HEK293 (cell line): Measurements from ENCODE around the gene SDC3.
A peak's percentile ranks its signal among the peaks of the same experiment; 100 is the strongest.

Source experiments
- BCL11B ChIP-seq: fragments of 450-650 bp; formaldehyde crosslinking; IDR thresholded peaks from 2 replicates; pipeline ENCODE4 v1.5.1; 2016; ENCODE audit warnings: low read depth, missing biosample characterization, missing genetic modification characterization
- GLIS1 ChIP-seq: fragments of 450-650 bp; formaldehyde crosslinking; IDR thresholded peaks from 2 replicates; pipeline ENCODE4 v1.5.1; 2016; ENCODE audit warnings: missing biosample characterization, missing genetic modification characterization
- HIC1 ChIP-seq: fragments of 450-650 bp; formaldehyde crosslinking; IDR thresholded peaks from 2 replicates; pipeline ENCODE4 v1.5.1; 2016; ENCODE audit warnings: missing biosample characterization, missing genetic modification characterization
- KLF10 ChIP-seq: fragments of 450-650 bp; IDR thresholded peaks from 2 replicates; pipeline ENCODE4 v1.5.1; 2018; ENCODE audit warnings: missing biosample characterization, mild to moderate bottlenecking, missing genetic modification characterization
- PRDM6 ChIP-seq: fragments of 450-650 bp; formaldehyde crosslinking; IDR thresholded peaks from 2 replicates; pipeline ENCODE4 v1.5.1; 2017; ENCODE audit warnings: missing biosample characterization, missing genetic modification characterization
- SCRT1 ChIP-seq: fragments of 450-650 bp; formaldehyde crosslinking; IDR thresholded peaks from 2 replicates; pipeline ENCODE4 v1.5.1; 2016; ENCODE audit warnings: missing biosample characterization, missing genetic modification characterization, borderline replicate concordance
- YY2 ChIP-seq: fragments of 450-650 bp; formaldehyde crosslinking; IDR thresholded peaks from 2 replicates; pipeline ENCODE4 v1.5.1; 2016; ENCODE audit warnings: missing biosample characterization, missing genetic modification characterization
- ZBTB10 ChIP-seq: fragments of 450-650 bp; formaldehyde crosslinking; IDR thresholded peaks from 2 replicates; pipeline ENCODE4 v1.5.1; 2016; ENCODE audit warnings: missing biosample characterization, missing genetic modification characterization
- ZBTB48 ChIP-seq: fragments of 450-650 bp; formaldehyde crosslinking; IDR thresholded peaks from 2 replicates; pipeline ENCODE4 v1.5.1; 2016; ENCODE audit warnings: missing biosample characterization, missing genetic modification characterization
- ZFHX2 ChIP-seq: fragments of 450-650 bp; formaldehyde crosslinking; conservative IDR thresholded peaks from 2 replicates; pipeline ENCODE4 v1.5.1; 2016; ENCODE audit warnings: missing biosample characterization, missing genetic modification characterization
- ZFP69B ChIP-seq: fragments of 450-650 bp; formaldehyde crosslinking; IDR thresholded peaks from 2 replicates; pipeline ENCODE4 v1.5.1; 2016; ENCODE audit warnings: missing biosample characterization, missing genetic modification characterization
- ZNF133 ChIP-seq: fragments of 450-650 bp; formaldehyde crosslinking; IDR thresholded peaks from 2 replicates; pipeline ENCODE4 v1.5.1; 2016; ENCODE audit warnings: missing biosample characterization, missing genetic modification characterization
- ZNF146 ChIP-seq: fragments of 450-650 bp; formaldehyde crosslinking; IDR thresholded peaks from 2 replicates; pipeline ENCODE4 v1.5.1; 2016; ENCODE audit warnings: missing biosample characterization, missing genetic modification characterization
- ZNF19 ChIP-seq: fragments of 450-650 bp; formaldehyde crosslinking; IDR thresholded peaks from 2 replicates; pipeline ENCODE4; 2016; ENCODE audit warnings: missing biosample characterization, missing genetic modification characterization, low read depth
- ZNF23 ChIP-seq: fragments of 450-650 bp; formaldehyde crosslinking; IDR thresholded peaks from 2 replicates; pipeline ENCODE4 v1.5.1; 2016; ENCODE audit warnings: missing biosample characterization, missing genetic modification characterization, borderline replicate concordance
- ZNF239 ChIP-seq: fragments of 450-650 bp; formaldehyde crosslinking; IDR thresholded peaks from 2 replicates; pipeline ENCODE4 v1.5.1; 2016; ENCODE audit warnings: missing biosample characterization, missing genetic modification characterization
- ZNF24 ChIP-seq: fragments of 450-650 bp; formaldehyde crosslinking; IDR thresholded peaks from 2 replicates; pipeline ENCODE4 v1.5.1; 2016; ENCODE audit warnings: missing biosample characterization, missing genetic modification characterization
- ZNF366 ChIP-seq: fragments of 450-650 bp; formaldehyde crosslinking; conservative IDR thresholded peaks from 2 replicates; pipeline ENCODE4 v1.5.1; 2016; ENCODE audit warnings: missing biosample characterization, missing genetic modification characterization
- ZNF416 ChIP-seq: fragments of 450-650 bp; formaldehyde crosslinking; IDR thresholded peaks from 2 replicates; pipeline ENCODE4 v1.5.1; 2016; ENCODE audit warnings: missing biosample characterization, missing genetic modification characterization
- ZNF433 ChIP-seq: fragments of 450-650 bp; formaldehyde crosslinking; IDR thresholded peaks from 2 replicates; pipeline ENCODE4 v1.5.1; 2016; ENCODE audit warnings: missing biosample characterization, missing genetic modification characterization, low read depth
- ZNF624 ChIP-seq: fragments of 450-650 bp; formaldehyde crosslinking; IDR thresholded peaks from 2 replicates; pipeline ENCODE4 v1.5.1; 2017; ENCODE audit warnings: missing biosample characterization, missing genetic modification characterization
- ZNF645 ChIP-seq: fragments of 450-650 bp; formaldehyde crosslinking; IDR thresholded peaks from 2 replicates; pipeline ENCODE4; 2016; ENCODE audit warnings: missing biosample characterization, missing genetic modification characterization
- ZNF660 ChIP-seq: fragments of 450-650 bp; IDR thresholded peaks from 2 replicates; pipeline ENCODE4 v1.5.1; 2018; ENCODE audit warnings: missing biosample characterization, mild to moderate bottlenecking, missing genetic modification characterization
- ZNF670 ChIP-seq: fragments of 450-650 bp; formaldehyde crosslinking; IDR thresholded peaks from 2 replicates; pipeline ENCODE4 v1.5.1; 2016; ENCODE audit warnings: missing biosample characterization, missing genetic modification characterization, low read depth
- ZNF76 ChIP-seq: fragments of 450-650 bp; formaldehyde crosslinking; IDR thresholded peaks from 2 replicates; pipeline ENCODE4; 2016; ENCODE audit warnings: low read depth, missing biosample characterization, missing genetic modification characterization, borderline replicate concordance

The SDC3 gene

GRCh38 chr1:30824736-30825429 lies 83.7 kb downstream of the SDC3 start (continued):
- no peak for TF ChIP-seq ZBTB10 (tag by site-specific recombination)
- TF ChIP-seq KLF10 (tag by site-specific recombination), result no peak
- peak; percentile 58 for TF ChIP-seq ZFHX2 (tag by site-specific recombination)
- no peak for TF ChIP-seq ZNF146 (tag by site-specific recombination)
- no peak for TF ChIP-seq ZNF433 (tag by site-specific recombination)
- no peak for TF ChIP-seq ZNF645
- no peak for TF ChIP-seq BCL11B (tag by site-specific recombination)
- peak; percentile 35; the same call in 1 of the 2 replicates for TF ChIP-seq ZNF76 (tag by site-specific recombination)
- TF ChIP-seq ZNF416 (tag by site-specific recombination), result no peak
- no peak for TF ChIP-seq ZNF239 (tag by site-specific recombination)
- no peak for TF ChIP-seq ZNF23 (tag by site-specific recombination)
- TF ChIP-seq ZNF366 (tag by site-specific recombination), result no peak
- TF ChIP-seq ZBTB48 (tag by site-specific recombination), result peak; percentile 7
- TF ChIP-seq PRDM6 (tag by site-specific recombination), result no peak
- TF ChIP-seq ZFP69B, result no peak
- no peak for TF ChIP-seq ZNF19 (tag by site-specific recombination)
- TF ChIP-seq ZNF670 (tag by site-specific recombination), result no peak
- TF ChIP-seq ZNF660 (tag by site-specific recombination), result no peak
- TF ChIP-seq ZNF24, result no peak
- no peak for TF ChIP-seq ZNF133 (tag by site-specific recombination)
- no peak for TF ChIP-seq SCRT1 (tag by site-specific recombination)
- TF ChIP-seq YY2 (tag by site-specific recombination), result no peak
- TF ChIP-seq HIC1 (tag by site-specific recombination), result no peak
- TF ChIP-seq ZNF624 (tag by site-specific recombination), result 0 out of 2 replicates have a peak, but pooled peaks have one; percentile 40
- no peak for TF ChIP-seq GLIS1 (tag by site-specific recombination)
